Loucy (cell line): ENCODE data around the gene RAB22A.

Experiments
- H2AFZ ChIP-seq: fragments of 200-600 bp; sonication (generic); 2 replicates; pipeline ENCODE4 v1.6.0; 2016; ENCODE audit warnings: antibody characterized with exemption, mild to moderate bottlenecking, low read length, moderate library complexity
- H3F3A ChIP-seq: fragments of 200-600 bp; 2 replicates; pipeline ENCODE4 v1.6.0; 2016; ENCODE audit warnings: antibody characterized with exemption, low read depth, mild to moderate bottlenecking
- H3K27me3 ChIP-seq: fragments of 200-600 bp; sonication (generic); 2 replicates; pipeline ENCODE4 v1.6.1; 2014; ENCODE audit warnings: low read length, mild to moderate bottlenecking; ENCODE audit not compliant: insufficient read depth, poor library complexity, severe bottlenecking
- H3K36me3 ChIP-seq: fragments of 200-600 bp; sonication (generic); 2 replicates; pipeline ENCODE4 v1.6.1; 2016; ENCODE audit warnings: low read length; ENCODE audit not compliant: insufficient read depth
- H3K4me1 ChIP-seq: fragments of 200-600 bp; sonication (generic); 2 replicates; pipeline ENCODE4 v1.5.1; 2014; ENCODE audit warnings: low read length, mild to moderate bottlenecking; ENCODE audit not compliant: insufficient read depth, poor library complexity, severe bottlenecking
- H3K4me2 ChIP-seq: fragments of 200-600 bp; sonication (generic); 2 replicates; pipeline ENCODE4 v1.6.0; 2014; ENCODE audit warnings: antibody characterized with exemption, low read length, low read depth, mild to moderate bottlenecking; ENCODE audit not compliant: poor library complexity, severe bottlenecking
- H3K4me3 ChIP-seq: fragments of 200-600 bp; sonication (generic); 2 replicates; pipeline ENCODE4 v1.5.1; 2014; ENCODE audit warnings: low read length, mild to moderate bottlenecking, mixed read lengths; ENCODE audit not compliant: poor library complexity, severe bottlenecking
- H3K79me2 ChIP-seq: fragments of 200-600 bp; sonication (generic); 2 replicates; pipeline ENCODE4 v1.6.1; 2014; ENCODE audit warnings: low read length; ENCODE audit not compliant: insufficient read depth
- H3K9ac ChIP-seq: fragments of 200-600 bp; sonication (generic); 2 replicates; pipeline ENCODE4 v1.6.0; 2014; ENCODE audit warnings: mild to moderate bottlenecking, low read depth, low read length, moderate library complexity; ENCODE audit not compliant: poor library complexity, severe bottlenecking
- H3K9me2 ChIP-seq: fragments of 200-600 bp; sonication (generic); replicated peaks from 2 replicates; pipeline ENCODE4 v1.6.1; 2016; ENCODE audit warnings: low read depth, low read length, mixed read lengths
- H3K9me3 ChIP-seq: fragments of 200-600 bp; sonication (generic); 2 replicates; pipeline ENCODE4 v1.6.1; 2014; ENCODE audit warnings: mild to moderate bottlenecking, antibody characterized with exemption, low read length, low read depth; ENCODE audit not compliant: insufficient read depth
- H4K20me1 ChIP-seq: fragments of 200-600 bp; sonication (generic); 2 replicates; pipeline ENCODE4 v1.6.0; 2014; ENCODE audit warnings: antibody characterized with exemption, low read length, mild to moderate bottlenecking; ENCODE audit not compliant: insufficient read depth, poor library complexity, severe bottlenecking
- CTCF ChIP-seq: fragments of 200-600 bp; sonication (generic); conservative IDR thresholded peaks from 2 replicates; pipeline ENCODE4 v1.5.1; 2014; ENCODE audit warnings: mild to moderate bottlenecking, antibody characterized with exemption, low read length
- EZH2phosphoT487 ChIP-seq: fragments of 200-600 bp; IDR thresholded peaks from 2 replicates; pipeline ENCODE4 v1.6.1; 2018; ENCODE audit warnings: antibody characterized with exemption, mild to moderate bottlenecking, moderate library complexity, borderline replicate concordance

The RAB22A gene

DNA sequence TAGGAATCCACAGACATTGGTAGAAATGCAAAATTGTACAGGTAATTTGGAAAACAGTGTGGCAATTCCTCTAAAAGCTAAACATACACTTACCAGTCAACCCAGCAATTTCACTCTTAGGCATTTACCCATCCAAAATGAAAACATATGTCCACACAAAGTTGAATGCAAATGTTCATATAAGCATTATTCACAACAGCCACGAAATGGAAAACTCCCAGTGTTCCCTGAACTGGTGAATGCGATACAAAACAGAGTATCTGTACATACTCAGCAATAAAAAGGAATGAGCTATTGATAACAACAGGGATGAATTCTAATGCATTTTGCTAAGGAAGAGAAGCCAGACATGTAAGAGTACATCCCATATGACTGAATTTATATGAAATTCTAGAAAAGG, 32.4 kb upstream of the RAB22A start:
- H3K9ac ChIP-seq = no peak overlapping the region
- no peaks in the 10 kb centered on the region for H3K79me2 ChIP-seq
- no peaks in the 10 kb centered on the region for H3K27me3 ChIP-seq
- H4K20me1 ChIP-seq = no peaks in the 10 kb centered on the region
- H3K4me1 ChIP-seq = no peaks in the 10 kb centered on the region
- H3K4me2 ChIP-seq = no peak overlapping the region
- H2AFZ ChIP-seq = no peak overlapping the region
- no peak overlapping the region for H3K4me3 ChIP-seq
- H3K9me2 ChIP-seq = no peaks in the 10 kb centered on the region
- peaks cover 6% of the 10 kb centered on the region; the same call in 1 of the 2 replicates for H3K9me3 ChIP-seq
- no peaks in the 10 kb centered on the region for H3K36me3 ChIP-seq
- TF ChIP-seq CTCF (no peak), EZH2phosphoT487 (no peak)
- no peaks in the 10 kb centered on the region for H3F3A ChIP-seq

- Histone ChIP-seq H3K79me2 (no peaks in the 10 kb centered on the region), H3F3A (no peaks in the 10 kb centered on the region), H3K9ac (no peak overlapping the region), H3K36me3 (no peaks in the 10 kb centered on the region), H2AFZ (no peak overlapping the region), H4K20me1 (no peaks in the 10 kb centered on the region), H3K4me1 (no peaks in the 10 kb centered on the region), H3K9me3 (peaks cover 6% of the 10 kb centered on the region; the same call in 1 of the 2 replicates), H3K4me3 (no peak overlapping the region), H3K9me2 (no peaks in the 10 kb centered on the region), H3K27me3 (no peaks in the 10 kb centered on the region), H3K4me2 (no peak overlapping the region)
- TF ChIP-seq EZH2phosphoT487 (no peak), CTCF (no peak)
These were observed 31.7 kb upstream of the RAB22A start for GRCh38 chr20:58277578-58278472.

DNA sequence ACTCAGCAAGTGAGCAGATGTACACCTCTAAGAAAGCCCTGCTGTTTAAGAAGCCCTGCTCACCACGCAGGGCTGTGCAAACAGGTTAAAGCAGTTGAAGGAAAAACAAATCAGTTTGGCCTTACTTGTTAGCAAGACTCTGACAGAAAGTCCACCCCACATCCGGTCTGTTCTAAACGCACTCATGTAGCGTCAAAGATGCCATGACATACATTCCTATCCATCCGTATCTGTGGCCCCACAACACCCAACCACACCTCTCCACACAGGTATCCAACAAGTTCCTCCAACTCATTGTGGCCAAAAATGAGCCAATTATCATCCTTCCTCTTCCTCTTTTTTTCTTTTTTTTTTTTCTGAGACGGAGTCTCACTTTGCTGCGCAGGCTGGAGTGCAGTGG, 22.8 kb upstream of the RAB22A start:
- Histone ChIP-seq H3K9me2 (no peaks in the 10 kb centered on the region), H3K4me3 (no peak overlapping the region), H2AFZ (no peak overlapping the region), H3F3A (no peaks in the 10 kb centered on the region), H3K4me1 (peaks cover 10% of the 10 kb centered on the region), H3K4me2 (no peak overlapping the region), H3K79me2 (no peaks in the 10 kb centered on the region), H3K9ac (no peak overlapping the region), H3K27me3 (no peaks in the 10 kb centered on the region), H3K9me3 (no peaks in the 10 kb centered on the region), H4K20me1 (no peaks in the 10 kb centered on the region), H3K36me3 (no peaks in the 10 kb centered on the region)
- TF ChIP-seq EZH2phosphoT487 (no peak), CTCF (no peak)
